IPS-15b (cell line): Measurements from ENCODE around the gene NEBL.

ENCODE experiments used
- H3K27me3 ChIP-seq: one replicate; pipeline ENCODE4 v1.6.1; 2013; ENCODE audit warnings: low read length; ENCODE audit not compliant: control insufficient read depth, insufficient read depth
- H3K36me3 ChIP-seq: one replicate; pipeline ENCODE4 v1.6.1; 2013; ENCODE audit warnings: low read length; ENCODE audit not compliant: control insufficient read depth, insufficient read depth
- H3K4me1 ChIP-seq: one replicate; pipeline ENCODE4 v1.6.1; 2013; ENCODE audit warnings: mild to moderate bottlenecking, low read length; ENCODE audit not compliant: control insufficient read depth, insufficient read depth
- H3K4me3 ChIP-seq: one replicate; pipeline ENCODE4 v1.5.1; 2013; ENCODE audit warnings: low read depth, low read length
- H3K9ac ChIP-seq: one replicate; pipeline ENCODE4 v1.6.1; 2013; ENCODE audit warnings: low read depth, mild to moderate bottlenecking, low read length
- H3K9me3 ChIP-seq: one replicate; pipeline ENCODE4 v1.6.1; 2013; ENCODE audit warnings: mild to moderate bottlenecking, low read length; ENCODE audit not compliant: control insufficient read depth, insufficient read depth

The NEBL gene

DNA sequence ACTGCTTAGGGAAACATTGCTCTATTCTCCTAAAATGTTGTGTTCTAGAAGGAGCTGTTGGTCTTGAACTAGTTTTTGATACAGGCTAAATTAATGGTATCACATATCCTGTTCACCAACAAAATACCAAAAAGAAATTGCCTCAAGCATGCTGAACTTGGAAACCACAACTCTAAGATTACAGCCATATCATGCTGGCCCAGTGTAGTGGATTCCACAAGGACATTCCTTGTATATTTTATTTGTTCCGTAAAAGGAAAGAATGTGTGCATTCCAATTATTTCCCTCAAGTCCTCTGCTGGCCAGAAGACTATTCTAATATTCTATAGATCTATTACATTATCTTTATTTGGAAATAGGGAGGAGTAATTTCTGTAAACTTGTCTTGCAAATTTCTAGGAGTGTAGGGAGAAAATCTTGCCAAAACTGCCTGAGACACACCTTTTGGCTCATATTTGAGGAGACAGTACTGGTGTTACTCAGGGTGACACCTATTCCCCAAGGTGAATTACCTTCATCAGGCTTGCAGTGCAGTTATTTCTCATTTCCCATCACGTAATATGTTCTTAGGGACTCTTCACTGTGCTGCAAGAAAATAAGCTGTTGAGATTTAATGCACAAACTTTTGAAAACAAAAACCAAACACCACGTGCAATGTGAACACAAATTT, 1.9 kb upstream of the NEBL start:
- no peak overlapping the region for H3K9ac ChIP-seq
- H3K4me1 ChIP-seq = no peaks in the 10 kb centered on the region
- no peaks in the 10 kb centered on the region for H3K9me3 ChIP-seq
- H3K4me3 ChIP-seq = no peak overlapping the region
- H3K36me3 ChIP-seq = no peaks in the 10 kb centered on the region
- no peaks in the 10 kb centered on the region for H3K27me3 ChIP-seq

DNA sequence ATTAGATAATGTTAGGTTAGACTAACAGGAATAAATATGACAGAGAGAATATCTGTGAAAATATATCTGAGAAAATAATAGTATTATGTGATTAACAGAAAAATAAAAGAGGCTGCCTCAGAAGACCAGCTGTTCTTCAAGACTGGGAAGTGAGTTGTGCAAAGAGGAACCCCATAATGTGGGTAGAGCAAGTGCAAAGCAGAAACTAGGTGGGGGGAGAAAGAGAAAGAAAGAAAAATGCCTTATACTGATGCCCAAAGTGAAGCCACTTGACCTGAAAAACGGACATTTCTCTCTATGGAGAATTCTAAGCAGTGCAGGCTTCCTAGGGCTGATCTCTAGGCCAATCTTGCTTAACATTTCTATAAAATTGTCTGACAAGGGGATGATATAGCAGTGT, 3.8 kb downstream of the NEBL start:
- Histone ChIP-seq H3K4me3 (no peak overlapping the region), H3K27me3 (no peaks in the 10 kb centered on the region), H3K36me3 (no peaks in the 10 kb centered on the region)

DNA sequence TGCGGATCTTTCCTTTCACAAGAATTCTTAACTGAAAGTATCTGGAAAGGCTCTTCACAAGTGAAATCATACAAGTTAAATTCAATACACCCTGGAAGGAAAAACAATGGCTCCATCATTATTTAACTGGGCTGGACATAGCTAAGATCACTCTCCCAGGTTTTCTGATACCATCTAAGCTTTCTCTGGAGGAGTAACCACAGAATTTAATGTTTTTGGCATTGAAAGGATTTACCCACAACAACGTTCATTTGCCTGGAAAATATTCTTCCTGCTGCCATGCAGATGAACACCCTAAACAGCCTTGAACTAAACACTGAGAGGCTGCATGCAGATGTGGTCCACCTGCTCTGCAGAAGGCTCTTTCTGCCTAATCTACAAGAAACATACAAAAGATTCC, 4.3 kb downstream of the NEBL start:
- H3K9ac ChIP-seq = no peak overlapping the region
- H3K4me1 ChIP-seq = peaks cover 12% of the 10 kb centered on the region
- no peaks in the 10 kb centered on the region for H3K9me3 ChIP-seq
- no peaks in the 10 kb centered on the region for H3K27me3 ChIP-seq
- H3K36me3 ChIP-seq = no peaks in the 10 kb centered on the region
- H3K4me3 ChIP-seq = no peak overlapping the region

More for the DNA sequence above, 3.8 kb downstream of the NEBL start:
- Histone ChIP-seq H3K9me3 (no peaks in the 10 kb centered on the region), H3K4me1 (peaks cover 12% of the 10 kb centered on the region), H3K9ac (no peak overlapping the region)

DNA sequence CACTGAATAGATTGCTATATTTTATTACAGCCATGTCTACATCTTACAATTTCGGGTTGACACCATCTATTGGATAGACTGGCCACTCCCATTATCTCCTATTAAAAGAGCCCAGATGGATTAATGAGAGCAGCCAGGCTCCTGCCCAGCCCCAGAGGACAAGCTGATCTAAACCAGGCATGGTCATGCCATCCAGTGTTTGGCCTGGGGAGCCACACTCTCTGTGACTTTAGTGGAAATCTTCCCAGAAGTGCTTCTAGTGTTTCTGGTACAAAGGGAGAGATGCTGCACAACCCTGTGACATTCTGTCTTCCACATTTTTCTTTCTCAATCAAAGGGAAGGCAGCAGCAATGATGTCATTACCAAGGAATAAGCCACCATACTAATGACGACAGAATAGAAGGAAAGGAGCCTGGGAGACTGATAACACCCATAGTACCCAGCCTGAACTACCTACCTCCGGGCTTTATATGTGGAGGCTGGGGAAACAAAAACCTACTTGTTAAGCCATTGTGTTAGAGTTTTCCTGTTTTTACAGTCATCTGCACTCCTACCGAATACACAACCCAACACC, 5.0 kb downstream of the NEBL start:
- H3K27me3 ChIP-seq = no peaks in the 10 kb centered on the region
- H3K4me3 ChIP-seq = no peak overlapping the region
- H3K36me3 ChIP-seq = no peaks in the 10 kb centered on the region
- peaks cover 12% of the 10 kb centered on the region for H3K4me1 ChIP-seq
- no peak overlapping the region for H3K9ac ChIP-seq
- H3K9me3 ChIP-seq = no peaks in the 10 kb centered on the region

DNA sequence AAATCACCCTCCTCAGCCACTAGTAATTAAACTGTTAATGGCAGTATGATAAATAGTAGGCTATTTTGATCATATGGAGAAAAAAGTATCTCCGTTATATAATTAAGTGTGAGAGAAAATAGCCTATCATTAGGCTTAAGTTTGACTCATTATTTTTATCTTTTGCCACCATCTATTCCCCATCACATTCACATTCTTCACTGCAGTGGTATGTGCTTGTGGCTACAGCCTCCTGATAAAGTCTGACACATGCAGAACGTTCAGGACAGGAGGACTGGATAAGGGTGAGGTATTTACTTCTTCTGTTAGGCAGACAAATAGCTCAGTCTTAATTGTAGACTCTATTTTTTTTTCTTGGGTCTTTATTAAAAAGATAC, 5.8 kb downstream of the NEBL start:
- Histone ChIP-seq H3K27me3 (no peaks in the 10 kb centered on the region), H3K9me3 (no peaks in the 10 kb centered on the region), H3K9ac (no peak overlapping the region), H3K4me1 (peaks cover 12% of the 10 kb centered on the region), H3K36me3 (no peaks in the 10 kb centered on the region), H3K4me3 (no peak overlapping the region)

DNA sequence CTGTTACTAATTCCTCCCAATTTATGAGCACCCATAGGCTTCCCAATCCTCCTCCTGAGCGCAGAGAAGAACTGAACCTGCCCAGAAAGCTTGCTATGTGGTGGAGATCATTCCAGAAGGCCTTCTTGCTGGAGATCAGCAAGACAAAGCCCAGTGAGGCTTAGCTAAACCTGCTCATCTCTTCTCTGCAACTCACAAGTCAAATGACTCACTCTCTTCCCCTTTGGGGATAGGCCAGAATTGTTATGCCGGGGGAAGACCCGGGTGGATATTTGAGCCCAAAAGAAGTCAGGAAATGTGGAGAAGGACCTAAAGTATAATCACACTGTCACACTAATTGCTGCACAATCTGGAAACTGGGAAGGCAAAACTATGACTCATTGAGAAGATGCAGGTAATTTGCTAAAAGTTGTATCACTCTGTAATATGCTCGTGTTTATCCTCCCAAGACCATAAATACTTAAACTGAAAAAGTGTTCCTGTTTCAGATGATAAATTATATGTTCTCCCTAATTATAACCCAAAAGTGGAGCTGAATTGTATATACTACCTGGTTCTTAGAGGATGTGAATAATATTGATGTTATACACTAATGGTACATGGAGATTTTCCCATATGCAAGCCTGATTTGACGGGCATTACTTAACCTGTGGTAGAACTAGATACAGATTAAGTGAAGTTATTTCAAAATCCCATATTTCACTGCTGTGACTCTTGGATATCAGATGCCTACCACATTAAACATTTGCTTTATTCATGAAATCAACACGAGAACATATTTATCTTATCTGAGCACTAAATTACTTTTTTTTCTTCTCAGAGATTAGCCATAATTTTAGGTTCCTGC, 6.4 kb downstream of the NEBL start:
- Histone ChIP-seq H3K9me3 (no peaks in the 10 kb centered on the region), H3K9ac (no peak overlapping the region), H3K4me3 (no peak overlapping the region)

DNA sequence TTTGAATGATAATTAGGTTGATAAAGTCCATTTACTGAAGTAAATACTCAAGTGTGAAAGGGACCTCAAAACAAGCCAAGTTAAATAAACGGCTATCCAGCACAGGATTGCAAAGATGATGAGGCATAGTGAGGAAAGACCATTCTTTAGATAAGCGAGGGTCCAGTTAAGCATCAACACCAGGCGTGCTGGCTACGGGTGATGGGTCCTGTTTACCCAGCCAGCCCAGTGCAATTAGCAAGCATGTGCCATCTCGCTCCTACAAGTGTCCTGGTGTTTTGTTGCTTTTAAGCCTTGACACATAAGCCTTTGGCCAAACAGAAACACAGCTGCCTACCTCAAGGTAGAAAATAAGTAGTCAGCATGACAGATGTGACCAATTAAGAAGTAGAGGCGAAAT, 7.1 kb downstream of the NEBL start:
- Histone ChIP-seq H3K36me3 (no peaks in the 10 kb centered on the region), H3K4me3 (no peak overlapping the region), H3K27me3 (no peaks in the 10 kb centered on the region), H3K9me3 (no peaks in the 10 kb centered on the region), H3K4me1 (peaks cover 12% of the 10 kb centered on the region), H3K9ac (no peak overlapping the region)

More for the DNA sequence above, 6.4 kb downstream of the NEBL start:
- Histone ChIP-seq H3K27me3 (no peaks in the 10 kb centered on the region), H3K36me3 (no peaks in the 10 kb centered on the region), H3K4me1 (peaks cover 12% of the 10 kb centered on the region)

DNA sequence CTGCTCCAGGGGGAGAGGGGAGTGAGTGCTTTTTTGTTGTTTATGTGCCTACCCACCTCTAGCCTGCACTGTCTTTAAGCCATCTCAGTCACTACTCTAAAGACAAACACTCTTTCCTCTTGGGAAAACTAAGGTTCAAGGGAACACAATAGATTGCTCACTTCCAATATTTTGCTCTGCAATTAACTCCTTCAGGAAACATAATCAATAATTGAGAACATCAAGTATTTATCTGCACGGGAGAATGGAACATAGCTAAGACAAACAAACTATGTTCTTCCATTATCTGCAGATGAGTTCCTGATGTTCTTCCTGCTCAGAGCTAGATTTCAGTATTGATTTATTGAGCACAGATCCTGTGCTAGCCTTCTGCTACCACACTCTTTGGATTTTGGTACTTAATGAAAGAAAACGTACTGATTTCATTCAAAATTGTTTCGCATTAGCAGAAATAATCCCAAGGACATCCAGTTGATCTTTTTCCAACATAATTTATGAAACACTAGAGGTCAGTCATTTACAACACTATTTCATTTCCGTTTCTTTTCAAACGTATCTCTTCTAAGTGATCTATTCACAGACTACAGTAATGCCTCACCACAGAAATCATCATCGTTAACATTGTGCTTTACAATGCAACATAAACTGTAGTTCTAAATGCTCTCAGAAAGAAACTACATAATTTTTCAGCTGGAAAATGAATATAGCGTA, 8.3 kb downstream of the NEBL start:
- Histone ChIP-seq H3K36me3 (no peaks in the 10 kb centered on the region), H3K4me1 (peaks cover 12% of the 10 kb centered on the region), H3K9me3 (no peaks in the 10 kb centered on the region), H3K4me3 (no peak overlapping the region), H3K27me3 (no peaks in the 10 kb centered on the region), H3K9ac (no peak overlapping the region)

DNA sequence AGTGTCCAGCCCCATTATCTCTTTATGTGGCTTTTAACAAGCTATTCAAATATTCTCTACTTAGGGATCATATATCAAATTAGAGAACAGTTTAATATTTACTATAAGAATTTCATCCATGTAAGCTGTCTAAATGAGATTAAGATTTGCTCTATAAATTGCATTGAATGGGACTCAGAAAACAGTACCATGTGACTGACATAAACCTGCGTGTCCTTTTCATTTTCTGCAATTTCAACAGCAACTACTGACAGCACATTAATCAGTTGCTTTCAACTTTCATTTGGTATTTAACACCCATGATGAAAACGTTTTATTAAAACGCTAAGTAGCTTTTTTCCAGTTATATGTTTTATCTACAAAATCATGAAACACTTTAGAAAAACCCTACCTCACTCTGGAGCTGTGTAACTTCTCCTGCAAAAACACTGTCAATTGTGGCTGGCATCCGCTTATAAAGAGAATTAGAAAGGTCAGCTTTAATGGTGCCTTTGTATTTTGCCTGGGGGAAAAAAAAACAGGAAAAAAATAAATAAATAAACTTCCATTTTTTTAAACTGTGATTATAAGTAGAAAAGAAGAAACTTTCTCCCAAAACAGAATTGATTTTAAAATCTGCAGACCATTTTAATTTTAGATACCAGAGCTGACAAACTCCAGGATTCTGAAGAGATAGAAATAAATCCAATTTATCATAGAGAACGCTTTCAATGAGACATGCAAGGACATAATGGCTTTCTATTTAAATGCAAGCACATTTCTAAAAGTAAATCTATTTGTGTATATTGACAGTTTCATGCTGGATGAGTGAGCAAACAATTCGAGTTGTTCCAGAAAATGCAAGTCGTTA, 9.2 kb downstream of the NEBL start:
- Histone ChIP-seq H3K27me3 (no peaks in the 10 kb centered on the region), H3K4me3 (no peak overlapping the region), H3K9me3 (no peaks in the 10 kb centered on the region), H3K36me3 (no peaks in the 10 kb centered on the region), H3K9ac (no peak overlapping the region), H3K4me1 (peaks cover 12% of the 10 kb centered on the region)

DNA sequence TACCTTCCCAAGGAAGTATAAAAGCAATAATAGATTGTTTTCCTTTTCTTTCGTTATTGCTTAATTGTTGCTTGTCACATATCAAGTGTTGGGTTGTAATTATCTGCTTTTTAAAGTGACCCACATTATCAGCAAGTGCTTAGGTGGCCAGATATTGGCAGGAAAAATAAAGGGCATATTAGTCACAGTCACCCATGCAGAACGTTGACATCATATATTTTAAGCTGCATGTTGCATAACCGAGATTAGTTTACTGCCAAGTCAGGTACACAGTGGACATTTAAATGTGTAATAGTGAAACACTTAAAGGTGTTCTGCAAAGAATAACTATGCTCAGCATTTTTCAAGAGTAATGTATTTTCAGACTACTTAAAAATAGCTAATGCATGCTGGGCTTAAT, 11.4 kb downstream of the NEBL start:
- no peaks in the 10 kb centered on the region for H3K27me3 ChIP-seq
- H3K4me1 ChIP-seq = peaks cover 11% of the 10 kb centered on the region
- H3K4me3 ChIP-seq = no peak overlapping the region
- H3K9me3 ChIP-seq = no peaks in the 10 kb centered on the region
- no peaks in the 10 kb centered on the region for H3K36me3 ChIP-seq
- H3K9ac ChIP-seq = no peak overlapping the region

DNA sequence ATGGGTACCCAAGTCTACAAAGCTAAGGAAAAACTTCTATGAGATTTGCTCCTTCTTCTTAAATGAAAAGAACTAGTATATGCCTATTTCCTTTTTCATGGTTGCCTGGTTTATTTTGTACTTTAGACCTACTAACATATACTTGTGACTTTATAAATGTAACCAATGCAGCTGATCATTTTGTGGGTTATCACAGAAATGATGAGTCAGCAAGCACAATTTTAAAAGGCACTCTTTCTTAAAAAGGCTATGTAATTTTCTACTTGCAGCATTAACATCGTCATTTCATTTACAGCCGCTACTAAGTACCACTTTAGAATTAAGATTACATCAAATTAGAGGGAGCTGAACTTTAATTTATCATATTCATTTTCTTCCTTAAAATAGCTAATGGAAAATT, 13.6 kb downstream of the NEBL start:
- no peaks in the 10 kb centered on the region for H3K4me1 ChIP-seq
- no peaks in the 10 kb centered on the region for H3K36me3 ChIP-seq
- H3K27me3 ChIP-seq = no peaks in the 10 kb centered on the region
- no peak overlapping the region for H3K4me3 ChIP-seq
- no peaks in the 10 kb centered on the region for H3K9me3 ChIP-seq
- no peak overlapping the region for H3K9ac ChIP-seq
